ENCODE data around the gene CNGB1. TPM values are rescaled to one million over a fixed set of nuclear protein-coding genes. Genes with fewer than 3 reads are reported as not detected.

Gene CNGB1
- total RNA-seq, 2 experiments from 2014 or later: not detected

GRCh38 chr16:57843400-57843799 lies 127.5 kb downstream of the CNGB1 start:
- H3K4me2 ChIP-seq (ENCODE audit: low read length): no peak overlapping the region
- intact Hi-C loops (cut with micrococcal nuclease; ENCODE audit: unreplicated experiment): no loop called here
- no peaks in the 10 kb centered on the region for H3K4me1 ChIP-seq (ENCODE audit: insufficient read depth, low read length, poor library complexity, severe bottlenecking)
- no peak for TF ChIP-seq CTCF (conservative IDR thresholded peaks at IDR 0.05; ENCODE audit: low read length)
- TF ChIP-seq EZH2phosphoT487 (IDR thresholded peaks at IDR 0.05; ENCODE audit: borderline replicate concordance, low read depth, low read length): no peak
- ChIA-PET POLR2A (no interaction called here), CTCF (ENCODE audit: unreplicated experiment) (no interaction called here)
- no TSS peak for BruUV-seq (replicated peaks)
- no peak overlapping the region for H2AFZ ChIP-seq (ENCODE audit: low read length)
- H3K9me2 ChIP-seq (ENCODE audit: insufficient read depth, low read length): no peaks in the 10 kb centered on the region
- no peak overlapping the region for H3K27ac ChIP-seq (ENCODE audit: low read depth, low read length, poor library complexity, severe bottlenecking)
- no peaks in the 10 kb centered on the region for H4K20me1 ChIP-seq (ENCODE audit: insufficient read depth, low read length)
- no peak overlapping the region for H3K4me3 ChIP-seq (ENCODE audit: low read depth, low read length, poor library complexity, severe bottlenecking)
- no peaks in the 10 kb centered on the region for H3K9me3 ChIP-seq (ENCODE audit: low read length)
- no peaks in the 10 kb centered on the region for H3K79me2 ChIP-seq (ENCODE audit: insufficient read depth, low read depth, low read length)
- no peak for DNase-seq (ENCODE audit: low spot score)
- H3K36me3 ChIP-seq (ENCODE audit: insufficient read depth, low read length): no peaks in the 10 kb centered on the region

GRCh38 chr16:57842601-57843000 lies 128.3 kb downstream of the CNGB1 start:
- CTCF ChIA-PET (ENCODE audit: unreplicated experiment): no interaction called here
- intact Hi-C loops (cut with micrococcal nuclease; ENCODE audit: unreplicated experiment): no loop called here
- Histone ChIP-seq H3K79me2 (ENCODE audit: insufficient read depth, low read depth, low read length) (no peaks in the 10 kb centered on the region), H3K36me3 (ENCODE audit: insufficient read depth, low read length) (no peaks in the 10 kb centered on the region), H3K9me3 (ENCODE audit: low read length) (no peaks in the 10 kb centered on the region), H3K4me1 (ENCODE audit: insufficient read depth, low read length, poor library complexity, severe bottlenecking) (no peaks in the 10 kb centered on the region), H4K20me1 (ENCODE audit: insufficient read depth, low read length) (no peaks in the 10 kb centered on the region), H3K4me2 (ENCODE audit: low read length) (no peak overlapping the region), H3K9me2 (ENCODE audit: insufficient read depth, low read length) (no peaks in the 10 kb centered on the region), H3K27ac (ENCODE audit: low read depth, low read length, poor library complexity, severe bottlenecking) (no peak overlapping the region), H3K4me3 (ENCODE audit: low read depth, low read length, poor library complexity, severe bottlenecking) (no peak overlapping the region), H2AFZ (ENCODE audit: low read length) (no peak overlapping the region)
- TF ChIP-seq CTCF (conservative IDR thresholded peaks at IDR 0.05; ENCODE audit: low read length): no peak
- no peak for TF ChIP-seq EZH2phosphoT487 (IDR thresholded peaks at IDR 0.05; ENCODE audit: borderline replicate concordance, low read depth, low read length)
- no peak for DNase-seq (ENCODE audit: low spot score)
- POLR2A ChIA-PET: no interaction called here
- no TSS peak for BruUV-seq (replicated peaks)

- Histone ChIP-seq H3K27ac (ENCODE audit: low read depth, low read length, poor library complexity, severe bottlenecking) (no peak overlapping the region), H3K4me2 (ENCODE audit: low read length) (no peak overlapping the region), H4K20me1 (ENCODE audit: insufficient read depth, low read length) (no peaks in the 10 kb centered on the region), H2AFZ (ENCODE audit: low read length) (no peak overlapping the region), H3K9me2 (ENCODE audit: insufficient read depth, low read length) (no peaks in the 10 kb centered on the region), H3K36me3 (ENCODE audit: insufficient read depth, low read length) (no peaks in the 10 kb centered on the region), H3K4me3 (ENCODE audit: low read depth, low read length, poor library complexity, severe bottlenecking) (no peak overlapping the region), H3K79me2 (ENCODE audit: insufficient read depth, low read depth, low read length) (no peaks in the 10 kb centered on the region), H3K9me3 (ENCODE audit: low read length) (no peaks in the 10 kb centered on the region), H3K4me1 (ENCODE audit: insufficient read depth, low read length, poor library complexity, severe bottlenecking) (no peaks in the 10 kb centered on the region)
- intact Hi-C loops (cut with micrococcal nuclease; ENCODE audit: unreplicated experiment): no loop called here
- no peak for DNase-seq (ENCODE audit: low spot score)
- POLR2A ChIA-PET: no interaction called here
- BruUV-seq (replicated peaks): no TSS peak
- no peak for TF ChIP-seq EZH2phosphoT487 (IDR thresholded peaks at IDR 0.05; ENCODE audit: borderline replicate concordance, low read depth, low read length)
- no peak for TF ChIP-seq CTCF (conservative IDR thresholded peaks at IDR 0.05; ENCODE audit: low read length)
- CTCF ChIA-PET (ENCODE audit: unreplicated experiment): no interaction called here
Observed at GRCh38 chr16:57840833-57841232, 130.1 kb downstream of the CNGB1 start.

All from OCI-LY7 (cell line).